HPDE6-E6E7 (cell line): ENCODE data around the gene IGFL1.
"Not testable (repeated sequence)": the region's sequence is repeated elsewhere in the genome, so short reads cannot be mapped to it uniquely, and the experiment has no call there.

Experiments used
- DNase-seq: peaks from one replicate; pipeline ENCODE4 v3.0.0; 2011; ENCODE audit warnings: missing footprints; ENCODE audit errors: extremely low spot score

Gene IGFL1

GRCh38 chr19:46225558-46226004 lies 4.0 kb upstream of the IGFL1 start:
- DNase-seq, result no peak

GRCh38 chr19:46226438-46226973 lies 3.0 kb upstream of the IGFL1 start:
- DNase-seq, result no peak

- DNase-seq, result peak; percentile 31
These were observed 2.5 kb downstream of the IGFL1 start for GRCh38 chr19:46232029-46232428.

- DNase-seq, result no peak
These were observed 2.9 kb downstream of the IGFL1 start for GRCh38 chr19:46232468-46232867.

GRCh38 chr19:46232938-46233621 lies 3.5 kb downstream of the IGFL1 start:
- no peak for DNase-seq

GRCh38 chr19:46233871-46234270 lies 4.3 kb downstream of the IGFL1 start:
- not testable (repeated sequence) for DNase-seq

- DNase-seq, result not testable (repeated sequence)
These were observed 8.6 kb downstream of the IGFL1 start for GRCh38 chr19:46238141-46238540.

GRCh38 chr19:46239193-46240024 lies 9.9 kb downstream of the IGFL1 start:
- no peak for DNase-seq

- no peak for DNase-seq
These were observed 11.2 kb downstream of the IGFL1 start for GRCh38 chr19:46240693-46241092.

- no peak for DNase-seq
These were observed 12.1 kb downstream of the IGFL1 start for GRCh38 chr19:46241626-46242025.

GRCh38 chr19:46243081-46243654 lies 13.6 kb downstream of the IGFL1 start:
- not testable (repeated sequence) for DNase-seq

- no peak for DNase-seq
These were observed 20.7 kb downstream of the IGFL1 start for GRCh38 chr19:46250076-46250735.

- no peak for DNase-seq
These were observed 21.9 kb downstream of the IGFL1 start for GRCh38 chr19:46251416-46251815.

GRCh38 chr19:46254776-46255175 lies 25.2 kb downstream of the IGFL1 start:
- peak; percentile 39 for DNase-seq

GRCh38 chr19:46256855-46257254 lies 27.3 kb downstream of the IGFL1 start:
- DNase-seq, result no peak

GRCh38 chr19:46261501-46261900 lies 32.0 kb downstream of the IGFL1 start:
- not testable (repeated sequence) for DNase-seq

- DNase-seq, result peak; percentile 63
These were observed 33.2 kb downstream of the IGFL1 start for GRCh38 chr19:46262684-46263296.

GRCh38 chr19:46264801-46265200 lies 35.3 kb downstream of the IGFL1 start:
- not testable (repeated sequence) for DNase-seq

GRCh38 chr19:46265217-46265828 lies 35.8 kb downstream of the IGFL1 start:
- peak; percentile 62 for DNase-seq

GRCh38 chr19:46269101-46269500 lies 39.6 kb downstream of the IGFL1 start:
- no peak for DNase-seq
